Activated T-cell treated with anti-CD3 and anti-CD28 coated beads, Interleukin-2, amount 50 U/mL, for 72 hours (primary cell): Measurements from ENCODE around the gene NKX3-2. TPM values are rescaled to one million over a fixed set of nuclear protein-coding genes. Genes with fewer than 3 reads are reported as not detected.

Experiments
- ATAC-seq, 2 donors: fragments of 150-1000 bp; cut with Tn5 transposase; replicated peaks in 1 of 2; 2 replicates each; pipeline ENCODE4 v1.10.0; 2021; ENCODE audit warnings: moderate library complexity in 2 of 2, mild to moderate bottlenecking in 1 of 2
- DNase-seq, 2 donors: peaks; one replicate each; pipeline ENCODE4 v3.0.0; 2021 to 2022; ENCODE audit warnings: mixed read lengths in 1 of 2
- H3K27ac Mint-ChIP-seq: one replicate; pipeline ENCODE4 v1.8.0; 2022; ENCODE audit warnings: mild to moderate bottlenecking, moderate library complexity, mixed read lengths
- H3K27me3 Mint-ChIP-seq: one replicate; pipeline ENCODE4 v1.8.0; 2022; ENCODE audit warnings: low read depth, mixed read lengths
- H3K36me3 Mint-ChIP-seq, 2 donors: one replicate each; pipeline ENCODE4 v1.8.0; 2022; ENCODE audit warnings: mixed read lengths in 2 of 2, mild to moderate bottlenecking in 1 of 2; ENCODE audit not compliant: insufficient read depth in 2 of 2
- H3K4me1 Mint-ChIP-seq: one replicate; pipeline ENCODE4 v1.8.0; 2022; ENCODE audit warnings: low read depth, mixed read lengths
- H3K4me3 Mint-ChIP-seq, 2 donors: one replicate each; pipeline ENCODE4 v1.8.0; 2022; ENCODE audit warnings: mild to moderate bottlenecking in 2 of 2, mixed read lengths in 2 of 2, moderate library complexity in 2 of 2
- H3K9me3 Mint-ChIP-seq, 2 donors: one replicate each; pipeline ENCODE4 v1.8.0; 2022; ENCODE audit warnings: mixed read lengths in 2 of 2
- total RNA-seq, 2 donors: library from RNA; stranded (reverse); gene quantifications; one replicate each; pipeline ENCODE4 v1.2.3, GENCODE V29; 2022

Gene NKX3-2
- total RNA-seq, 2 donors from 2014 or later, result not detected

GRCh38 chr4:13555325-13555724, 11.0 kb upstream of the NKX3-2 start:
- H3K27ac Mint-ChIP-seq, result no peak overlapping the region
- no peak overlapping the region for H3K4me3 Mint-ChIP-seq
- H3K27me3 Mint-ChIP-seq, result peaks cover 53% of the 10 kb centered on the region
- ATAC-seq (no peak), DNase-seq (no peak)
- H3K4me1 Mint-ChIP-seq, result no peaks in the 10 kb centered on the region
- no peaks in the 10 kb centered on the region for H3K36me3 Mint-ChIP-seq
- H3K9me3 Mint-ChIP-seq, result no peaks in the 10 kb centered on the region

GRCh38 chr4:13553081-13553480, 8.8 kb upstream of the NKX3-2 start:
- H3K4me3 Mint-ChIP-seq, result no peak overlapping the region
- no peaks in the 10 kb centered on the region for H3K9me3 Mint-ChIP-seq
- ATAC-seq (no peak), DNase-seq (no peak)
- H3K4me1 Mint-ChIP-seq, result peaks cover 12% of the 10 kb centered on the region
- no peaks in the 10 kb centered on the region for H3K36me3 Mint-ChIP-seq
- H3K27me3 Mint-ChIP-seq, result peaks cover 62% of the 10 kb centered on the region
- H3K27ac Mint-ChIP-seq, result no peak overlapping the region

- peaks cover 75% of the 10 kb centered on the region for H3K27me3 Mint-ChIP-seq
- peak; percentile 84 to 92 for DNase-seq
- ATAC-seq, result peak; percentile 67 to 69
- peaks cover 33% of the 10 kb centered on the region for H3K4me1 Mint-ChIP-seq
- H3K9me3 Mint-ChIP-seq, result peaks cover 0 to 2% of the 10 kb centered on the region in 2 donors
- H3K36me3 Mint-ChIP-seq, result peaks cover 5 to 10% of the 10 kb centered on the region in 2 donors
- no peak overlapping the region for H3K27ac Mint-ChIP-seq
- H3K4me3 Mint-ChIP-seq, result peak overlapping the region; percentile 78 to 84
These were observed 4.8 kb upstream of the NKX3-2 start for GRCh38 chr4:13548984-13549546.

- H3K4me3 Mint-ChIP-seq, result peak overlapping the region; percentile 82 to 84
- peaks cover 5 to 10% of the 10 kb centered on the region in 2 donors for H3K36me3 Mint-ChIP-seq
- H3K9me3 Mint-ChIP-seq, result peaks cover 0 to 2% of the 10 kb centered on the region in 2 donors
- peaks cover 36% of the 10 kb centered on the region for H3K4me1 Mint-ChIP-seq
- H3K27ac Mint-ChIP-seq, result peak overlapping the region; percentile 13
- peak in 1 of 2 donors; percentile 5 for ATAC-seq
- no peak for DNase-seq
- H3K27me3 Mint-ChIP-seq, result peaks cover 71% of the 10 kb centered on the region
These were observed 4.0 kb upstream of the NKX3-2 start for GRCh38 chr4:13548059-13548983.

- peak; percentile 23 to 35 for ATAC-seq
- H3K9me3 Mint-ChIP-seq, result peaks cover 0 to 2% of the 10 kb centered on the region in 2 donors
- H3K27ac Mint-ChIP-seq, result no peak overlapping the region
- peaks cover 71% of the 10 kb centered on the region for H3K27me3 Mint-ChIP-seq
- DNase-seq, result peak; percentile 51 to 62
- H3K4me1 Mint-ChIP-seq, result peaks cover 42% of the 10 kb centered on the region
- peak overlapping the region; percentile 82 to 92 for H3K4me3 Mint-ChIP-seq
- H3K36me3 Mint-ChIP-seq, result peaks cover 5 to 10% of the 10 kb centered on the region in 2 donors
These were observed 3.3 kb upstream of the NKX3-2 start for GRCh38 chr4:13547485-13548041.

GRCh38 chr4:13546941-13547484, 2.7 kb upstream of the NKX3-2 start:
- ATAC-seq (peak; percentile 8 to 9), DNase-seq (peak in 1 of 2 donors; percentile 47)
- Mint-ChIP-seq H3K27ac (peak overlapping the region; percentile 95), H3K27me3 (peaks cover 67% of the 10 kb centered on the region), H3K4me3 (peak overlapping the region; percentile 82 to 92), H3K4me1 (peaks cover 42% of the 10 kb centered on the region), H3K9me3 (peaks cover 0 to 2% of the 10 kb centered on the region in 2 donors), H3K36me3 (peaks cover 5 to 10% of the 10 kb centered on the region in 2 donors)

GRCh38 chr4:13546142-13546940, 2.0 kb upstream of the NKX3-2 start:
- peak overlapping the region; percentile 95 for H3K27ac Mint-ChIP-seq
- ATAC-seq, result peak; percentile 20 to 26
- peaks cover 5 to 10% of the 10 kb centered on the region in 2 donors for H3K36me3 Mint-ChIP-seq
- peaks cover 67% of the 10 kb centered on the region for H3K27me3 Mint-ChIP-seq
- peaks cover 0 to 2% of the 10 kb centered on the region in 2 donors for H3K9me3 Mint-ChIP-seq
- peaks cover 49% of the 10 kb centered on the region for H3K4me1 Mint-ChIP-seq
- peak overlapping the region; percentile 82 to 92 for H3K4me3 Mint-ChIP-seq
- DNase-seq, result no peak

- Mint-ChIP-seq H3K4me1 (peaks cover 58% of the 10 kb centered on the region), H3K27ac (no peak overlapping the region), H3K4me3 (peak overlapping the region; percentile 75 to 92), H3K9me3 (peaks cover 0 to 2% of the 10 kb centered on the region in 2 donors), H3K27me3 (peaks cover 67% of the 10 kb centered on the region), H3K36me3 (peaks cover 5 to 10% of the 10 kb centered on the region in 2 donors)
- ATAC-seq (no peak), DNase-seq (no peak)
These were observed 1.1 kb upstream of the NKX3-2 start for GRCh38 chr4:13545394-13545808.

GRCh38 chr4:13544606-13545393, 492 bp upstream of the NKX3-2 start:
- Mint-ChIP-seq H3K27ac (no peak overlapping the region), H3K27me3 (peaks cover 69% of the 10 kb centered on the region), H3K9me3 (peaks cover 0 to 2% of the 10 kb centered on the region in 2 donors), H3K36me3 (peaks cover 5 to 10% of the 10 kb centered on the region in 2 donors), H3K4me1 (peaks cover 62% of the 10 kb centered on the region), H3K4me3 (peak overlapping the region; percentile 75 to 92)
- peak; percentile 66 to 71 for DNase-seq
- peak; percentile 61 to 67 for ATAC-seq

- Mint-ChIP-seq H3K36me3 (peaks cover 11 to 12% of the 10 kb centered on the region in 2 donors), H3K9me3 (peaks cover 2 to 4% of the 10 kb centered on the region in 2 donors), H3K4me3 (peak overlapping the region; percentile 51 to 92), H3K4me1 (peaks cover 66% of the 10 kb centered on the region), H3K27ac (no peak overlapping the region), H3K27me3 (peaks cover 74% of the 10 kb centered on the region)
- DNase-seq (no peak), ATAC-seq (no peak)
These were observed 1.1 kb downstream of the NKX3-2 start for GRCh38 chr4:13543032-13543838.

GRCh38 chr4:13542577-13543031, 1.7 kb downstream of the NKX3-2 start:
- H3K27me3 Mint-ChIP-seq, result peaks cover 81% of the 10 kb centered on the region
- peak overlapping the region; percentile 51 to 92 for H3K4me3 Mint-ChIP-seq
- DNase-seq (no peak), ATAC-seq (no peak)
- no peak overlapping the region for H3K27ac Mint-ChIP-seq
- peaks cover 70% of the 10 kb centered on the region for H3K4me1 Mint-ChIP-seq
- peaks cover 11 to 13% of the 10 kb centered on the region in 2 donors for H3K36me3 Mint-ChIP-seq
- peaks cover 2 to 4% of the 10 kb centered on the region in 2 donors for H3K9me3 Mint-ChIP-seq
